Upper lobe of left lung (tissue), 4 donors: ENCODE measurements around the gene EML1.

Source experiments
- EP300 ChIP-seq, 4 donors: sonication (generic); formaldehyde crosslinking; IDR thresholded peaks; one replicate each; pipeline ENCODE4 v1.5.1; 2017; ENCODE audit warnings: antibody characterized with exemption in 4 of 4, control low read depth in 2 of 4
- POLR2A ChIP-seq, 4 donors: fragments of 450-650 bp; IDR thresholded peaks; one replicate each; pipeline ENCODE4 v1.5.1; 2016 to 2017; ENCODE audit warnings: antibody characterized with exemption in 4 of 4, mild to moderate bottlenecking in 2 of 4
- POLR2AphosphoS5 ChIP-seq, 2 donors: sonication (generic); formaldehyde crosslinking; IDR thresholded peaks; one replicate each; pipeline ENCODE4 v1.5.1; 2017; ENCODE audit warnings: antibody characterized with exemption in 2 of 2
- TF ChIP-seq, protein P1 (sequence below), 6 experiments: fragments of 450-650 bp in 4 of 6; fragments of 200-600 bp in 2 of 6; sonication (generic) in 2 of 6; IDR thresholded peaks; one replicate each; pipeline ENCODE4 v1.5.1; 2016 to 2019; ENCODE audit warnings: antibody characterized with exemption in 6 of 6

DNA sequence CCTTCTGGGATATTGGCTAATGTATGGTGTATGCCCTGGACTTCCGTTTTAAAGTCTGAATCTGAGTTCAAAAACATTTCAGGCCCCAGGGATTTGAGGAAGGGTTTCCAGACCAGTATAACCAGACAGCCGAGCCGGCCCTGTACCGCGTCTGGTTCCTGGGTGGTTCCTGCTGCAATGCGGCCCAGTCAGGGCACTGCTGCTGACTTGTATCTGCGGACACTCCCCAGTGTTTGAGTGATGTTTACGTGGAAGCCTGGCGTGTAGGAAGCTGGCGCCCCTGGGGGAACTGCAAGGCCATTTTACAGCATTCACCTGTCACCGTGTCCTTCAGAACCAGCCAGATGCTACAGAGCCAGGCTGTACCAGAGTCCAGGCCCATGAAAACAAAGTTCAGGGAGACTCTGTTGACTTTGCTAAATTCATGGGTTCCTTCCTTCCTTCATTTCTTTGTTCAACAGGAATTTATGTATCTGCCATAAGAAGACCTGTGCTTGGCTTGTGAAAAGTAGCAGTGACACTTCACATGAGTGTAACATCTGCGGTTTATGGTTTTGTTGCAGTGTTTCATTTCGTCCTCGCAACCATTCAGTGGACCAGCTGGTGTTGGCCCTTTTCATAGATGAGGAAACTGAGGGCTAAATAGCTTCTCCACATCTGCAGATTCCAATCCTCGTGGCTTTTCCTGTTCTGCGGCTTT lies 16.8 kb downstream of the EML1 start:
- TF ChIP-seq EP300 (IDR thresholded peaks at IDR 0.05) (no peak), POLR2A (IDR thresholded peaks at IDR 0.05) (no peak), POLR2AphosphoS5 (IDR thresholded peaks at IDR 0.05) (peak in 1 of 2 donors; percentile 24)
- TF ChIP-seq, protein P1, sequence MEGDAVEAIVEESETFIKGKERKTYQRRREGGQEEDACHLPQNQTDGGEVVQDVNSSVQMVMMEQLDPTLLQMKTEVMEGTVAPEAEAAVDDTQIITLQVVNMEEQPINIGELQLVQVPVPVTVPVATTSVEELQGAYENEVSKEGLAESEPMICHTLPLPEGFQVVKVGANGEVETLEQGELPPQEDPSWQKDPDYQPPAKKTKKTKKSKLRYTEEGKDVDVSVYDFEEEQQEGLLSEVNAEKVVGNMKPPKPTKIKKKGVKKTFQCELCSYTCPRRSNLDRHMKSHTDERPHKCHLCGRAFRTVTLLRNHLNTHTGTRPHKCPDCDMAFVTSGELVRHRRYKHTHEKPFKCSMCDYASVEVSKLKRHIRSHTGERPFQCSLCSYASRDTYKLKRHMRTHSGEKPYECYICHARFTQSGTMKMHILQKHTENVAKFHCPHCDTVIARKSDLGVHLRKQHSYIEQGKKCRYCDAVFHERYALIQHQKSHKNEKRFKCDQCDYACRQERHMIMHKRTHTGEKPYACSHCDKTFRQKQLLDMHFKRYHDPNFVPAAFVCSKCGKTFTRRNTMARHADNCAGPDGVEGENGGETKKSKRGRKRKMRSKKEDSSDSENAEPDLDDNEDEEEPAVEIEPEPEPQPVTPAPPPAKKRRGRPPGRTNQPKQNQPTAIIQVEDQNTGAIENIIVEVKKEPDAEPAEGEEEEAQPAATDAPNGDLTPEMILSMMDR (IDR thresholded peaks at IDR 0.05), result no peak
